Measurements from ENCODE around the gene UQCRH.

UQCRH gene

GRCh38 chr1:46303038-46303871 is at the start of gene UQCRH, which contains the start of gene LRRC41:
Gene UQCRH (plus strand): TSS chr1:46303698. CDS start chr1:46303767, 69 bp downstream.
Gene LRRC41 (minus strand): TSS chr1:46303616. CDS start chr1:46303322, 294 bp downstream.
- peak; percentile 1 for TF ChIP-seq CTCF (IDR thresholded peaks at IDR 0.05; ENCODE audit: insufficient read depth, missing control alignments)
- DNase-seq (ENCODE audit: insufficient read length, low spot score) (peak; percentile 79), FAIRE-seq (no peak)

- FAIRE-seq = no peak
- no peak for TF ChIP-seq CTCF (IDR thresholded peaks at IDR 0.05; ENCODE audit: insufficient read depth, missing control alignments)
- no peak for DNase-seq (ENCODE audit: insufficient read length, low spot score)
These were observed 48.8 kb upstream of the UQCRH start for GRCh38 chr1:46254668-46255067.

- DNase-seq (ENCODE audit: insufficient read length, low spot score) = no peak
- no peak for FAIRE-seq
- no peak for TF ChIP-seq CTCF (IDR thresholded peaks at IDR 0.05; ENCODE audit: insufficient read depth, missing control alignments)
These were observed 47.0 kb upstream of the UQCRH start for GRCh38 chr1:46256523-46256922.

- FAIRE-seq (no peak), DNase-seq (ENCODE audit: insufficient read length, low spot score) (no peak)
- TF ChIP-seq CTCF (IDR thresholded peaks at IDR 0.05; ENCODE audit: insufficient read depth, missing control alignments) = no peak
These were observed 41.0 kb upstream of the UQCRH start for GRCh38 chr1:46262508-46262907.

GRCh38 chr1:46263146-46263545 is 40.4 kb upstream of the UQCRH start:
- TF ChIP-seq CTCF (IDR thresholded peaks at IDR 0.05; ENCODE audit: insufficient read depth, missing control alignments) = no peak
- FAIRE-seq (no peak), DNase-seq (ENCODE audit: insufficient read length, low spot score) (no peak)

GRCh38 chr1:46268578-46268977 is 34.9 kb upstream of the UQCRH start:
- no peak for TF ChIP-seq CTCF (IDR thresholded peaks at IDR 0.05; ENCODE audit: insufficient read depth, missing control alignments)
- FAIRE-seq (no peak), DNase-seq (ENCODE audit: insufficient read length, low spot score) (no peak)
